HCT116 (cell line): ENCODE results near the gene KCNC3.

Source experiments
- CTCF ChIP-seq, 3 experiments: fragments of 200-600 bp in 1 of 3; sonication (generic) in 1 of 3; IDR thresholded peaks in 2 of 3; conservative IDR thresholded peaks in 1 of 3; 2 replicates each; pipeline ENCODE4 v1.5.1; 2012 to 2017; ENCODE audit warnings: low read depth in 2 of 3, low read length in 2 of 3, antibody characterized with exemption in 1 of 3, borderline replicate concordance in 1 of 3, control low read depth in 1 of 3, mild to moderate bottlenecking in 1 of 3, mixed read lengths in 1 of 3, mixed run types in 1 of 3, moderate library complexity in 1 of 3; ENCODE audit not compliant: insufficient read depth in 1 of 3
- POLR2A ChIP-seq: IDR thresholded peaks from 2 replicates; pipeline ENCODE4 v1.7.0; 2011; ENCODE audit warnings: borderline replicate concordance; ENCODE audit not compliant: insufficient read depth, insufficient read length; ENCODE audit errors: extremely low read depth
- RAD21 ChIP-seq: IDR thresholded peaks from 2 replicates; pipeline ENCODE4 v1.6.1; 2012; ENCODE audit warnings: low read depth, mild to moderate bottlenecking
- TF ChIP-seq, protein P1 (sequence below): IDR thresholded peaks from 2 replicates; pipeline ENCODE4 v1.6.1; 2011; ENCODE audit warnings: mild to moderate bottlenecking, low read length, moderate library complexity; ENCODE audit not compliant: insufficient replicate concordance; ENCODE audit errors: extremely low read depth

- TF ChIP-seq CTCF (IDR thresholded peaks at IDR 0.05 in 2 of 3, conservative IDR thresholded peaks at IDR 0.05 in 1 of 3; ENCODE audit: borderline replicate concordance in 1 of 3, insufficient read depth in 1 of 3, low read depth in 2 of 3, low read length in 2 of 3) (no peak), POLR2A (no peak), RAD21 (no peak)
- TF ChIP-seq, protein P1, sequence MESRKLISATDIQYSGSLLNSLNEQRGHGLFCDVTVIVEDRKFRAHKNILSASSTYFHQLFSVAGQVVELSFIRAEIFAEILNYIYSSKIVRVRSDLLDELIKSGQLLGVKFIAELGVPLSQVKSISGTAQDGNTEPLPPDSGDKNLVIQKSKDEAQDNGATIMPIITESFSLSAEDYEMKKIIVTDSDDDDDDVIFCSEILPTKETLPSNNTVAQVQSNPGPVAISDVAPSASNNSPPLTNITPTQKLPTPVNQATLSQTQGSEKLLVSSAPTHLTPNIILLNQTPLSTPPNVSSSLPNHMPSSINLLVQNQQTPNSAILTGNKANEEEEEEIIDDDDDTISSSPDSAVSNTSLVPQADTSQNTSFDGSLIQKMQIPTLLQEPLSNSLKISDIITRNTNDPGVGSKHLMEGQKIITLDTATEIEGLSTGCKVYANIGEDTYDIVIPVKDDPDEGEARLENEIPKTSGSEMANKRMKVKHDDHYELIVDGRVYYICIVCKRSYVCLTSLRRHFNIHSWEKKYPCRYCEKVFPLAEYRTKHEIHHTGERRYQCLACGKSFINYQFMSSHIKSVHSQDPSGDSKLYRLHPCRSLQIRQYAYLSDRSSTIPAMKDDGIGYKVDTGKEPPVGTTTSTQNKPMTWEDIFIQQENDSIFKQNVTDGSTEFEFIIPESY = no peak
Measured at GRCh38 chr19:50300051-50300450, 29.1 kb downstream of the KCNC3 start.
